ENCODE results near the gene TMEFF2. TPM values are rescaled to one million over a fixed set of nuclear protein-coding genes. Genes with fewer than 3 reads are reported as not detected.

Gene TMEFF2
- total and polyA plus RNA-seq, 2 experiments from 2014 or later, result 0.15 to 1.3 TPM

- no peak for TF ChIP-seq CTCF (IDR thresholded peaks at IDR 0.05; ENCODE audit: low read depth, low read length)
- H3K9me3 ChIP-seq (ENCODE audit: low read depth), result no peaks in the 10 kb centered on the region
- DNase-seq (ENCODE audit: low read depth in 1 of 2, low spot score in 1 of 2), result no peak
- H3K4me1 ChIP-seq (ENCODE audit: low read depth), result peaks cover 3% of the 10 kb centered on the region
- H3K27ac ChIP-seq, result no peak overlapping the region
- H3K36me3 ChIP-seq, result no peaks in the 10 kb centered on the region
- H3K27me3 ChIP-seq, result no peaks in the 10 kb centered on the region
- H3K4me3 ChIP-seq, result no peak overlapping the region
Observed at GRCh38 chr2:192161656-192162290, 33.0 kb downstream of the TMEFF2 start.

GRCh38 chr2:192159736-192160135 lies 35.0 kb downstream of the TMEFF2 start:
- no peak overlapping the region for H3K4me3 ChIP-seq
- no peaks in the 10 kb centered on the region for H3K36me3 ChIP-seq
- TF ChIP-seq CTCF (IDR thresholded peaks at IDR 0.05; ENCODE audit: low read depth, low read length), result no peak
- no peaks in the 10 kb centered on the region for H3K27me3 ChIP-seq
- no peak overlapping the region for H3K27ac ChIP-seq
- H3K4me1 ChIP-seq (ENCODE audit: low read depth), result peaks cover 3% of the 10 kb centered on the region
- no peaks in the 10 kb centered on the region for H3K9me3 ChIP-seq (ENCODE audit: low read depth)
- no peak for DNase-seq (ENCODE audit: low read depth in 1 of 2, low spot score in 1 of 2)

GRCh38 chr2:192159208-192159607 lies 35.5 kb downstream of the TMEFF2 start:
- Histone ChIP-seq H3K36me3 (no peaks in the 10 kb centered on the region), H3K9me3 (ENCODE audit: low read depth) (no peaks in the 10 kb centered on the region), H3K4me3 (no peak overlapping the region), H3K27me3 (no peaks in the 10 kb centered on the region), H3K4me1 (ENCODE audit: low read depth) (peaks cover 3% of the 10 kb centered on the region), H3K27ac (no peak overlapping the region)
- TF ChIP-seq CTCF (IDR thresholded peaks at IDR 0.05; ENCODE audit: low read depth, low read length), result no peak
- DNase-seq (ENCODE audit: low read depth in 1 of 2, low spot score in 1 of 2), result no peak

- DNase-seq (ENCODE audit: low read depth in 1 of 2, low spot score in 1 of 2), result no peak
- Histone ChIP-seq H3K27me3 (no peaks in the 10 kb centered on the region), H3K4me3 (no peak overlapping the region), H3K27ac (no peak overlapping the region), H3K36me3 (no peaks in the 10 kb centered on the region), H3K9me3 (ENCODE audit: low read depth) (no peaks in the 10 kb centered on the region), H3K4me1 (ENCODE audit: low read depth) (peaks cover 3% of the 10 kb centered on the region)
- TF ChIP-seq CTCF (IDR thresholded peaks at IDR 0.05; ENCODE audit: low read depth, low read length), result no peak
Observed at GRCh38 chr2:192157776-192158175, 37.0 kb downstream of the TMEFF2 start.

DNA sequence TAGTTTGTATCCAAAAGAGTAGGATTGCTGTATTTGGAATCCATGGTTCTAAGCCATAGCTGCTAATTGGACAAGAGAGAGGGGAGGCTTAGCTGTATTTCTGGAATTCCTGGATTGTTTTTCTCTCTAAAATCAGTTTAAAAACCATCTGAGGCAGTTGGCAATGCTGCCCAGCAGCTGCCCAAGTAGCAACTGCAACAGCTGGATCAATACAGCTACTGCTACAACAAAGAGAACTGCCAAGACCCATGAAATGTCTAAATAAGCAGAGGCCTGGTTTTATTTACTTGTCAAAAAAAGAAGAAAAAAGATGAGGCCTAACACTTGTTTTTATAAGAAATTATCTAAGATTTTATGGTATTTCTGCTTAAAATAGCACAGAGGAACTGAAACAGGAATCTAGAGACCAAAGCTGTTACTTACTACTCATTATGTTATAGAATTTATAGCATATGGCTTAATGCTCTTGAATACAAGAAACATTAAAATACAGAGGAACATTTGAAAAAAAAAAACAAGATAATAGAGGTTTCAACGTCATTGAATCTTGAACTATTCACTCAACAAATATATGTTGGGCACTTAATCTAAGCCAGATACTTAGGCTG lies 39.1 kb downstream of the TMEFF2 start:
- no peak for DNase-seq (ENCODE audit: low read depth in 1 of 2, low spot score in 1 of 2)
- no peak for TF ChIP-seq CTCF (IDR thresholded peaks at IDR 0.05; ENCODE audit: low read depth, low read length)
- H3K27ac ChIP-seq, result no peak overlapping the region

More for the DNA sequence above, 39.1 kb downstream of the TMEFF2 start:
- Histone ChIP-seq H3K4me1 (ENCODE audit: low read depth) (no peaks in the 10 kb centered on the region), H3K36me3 (no peaks in the 10 kb centered on the region), H3K27me3 (no peaks in the 10 kb centered on the region), H3K4me3 (no peak overlapping the region), H3K9me3 (ENCODE audit: low read depth) (no peaks in the 10 kb centered on the region)

All from cardiac muscle cell (in vitro differentiated cells and primary cell).